HG03378 (cell line): ENCODE data around the gene GPR34.

Source experiments
- ATAC-seq: cut with Tn5 transposase; IDR thresholded peaks from one replicate; pipeline ENCODE4 v1.9.1; 2021; ENCODE audit warnings: mild to moderate bottlenecking, moderate library complexity; ENCODE audit not compliant: unreplicated experiment

GPR34 gene

DNA sequence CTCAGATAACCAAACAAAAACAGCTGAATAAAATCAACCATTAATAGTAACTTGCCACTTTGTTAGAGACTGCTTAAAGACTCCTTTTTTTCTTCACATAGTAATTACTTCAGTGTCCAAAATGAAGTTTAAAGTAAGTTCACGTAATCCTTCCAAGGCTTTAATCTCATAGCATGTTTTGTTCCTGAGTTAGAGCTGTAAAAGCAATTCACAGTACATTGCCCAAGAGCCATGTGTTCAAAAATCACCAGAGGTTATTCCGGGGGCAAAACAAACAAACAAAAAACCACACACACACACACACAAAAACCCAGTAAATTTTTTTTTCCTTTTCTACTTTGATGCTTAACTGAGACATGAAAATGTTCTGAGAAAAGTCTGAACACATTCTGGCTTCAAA, 41.3 kb downstream of the GPR34 start:
- no peak for ATAC-seq

DNA sequence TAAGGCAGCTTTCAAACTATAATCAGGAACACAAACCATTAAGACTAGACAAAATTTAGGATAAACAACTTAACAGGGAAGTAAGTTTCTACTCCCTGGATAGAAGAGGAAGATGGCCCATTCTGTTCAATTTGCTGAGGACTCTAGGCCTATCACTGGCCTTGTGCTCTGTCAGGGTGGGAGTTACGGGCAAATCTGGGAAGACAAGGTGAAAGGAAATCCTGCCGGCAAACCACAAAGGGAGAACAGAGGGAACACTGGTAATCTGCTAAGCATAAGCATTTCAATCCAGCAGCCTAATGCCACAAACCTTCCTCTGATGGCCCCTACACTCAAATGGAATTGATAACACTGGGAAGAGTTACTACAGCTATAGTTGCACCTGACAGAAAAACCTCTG, 43.5 kb downstream of the GPR34 start:
- ATAC-seq, result no peak

DNA sequence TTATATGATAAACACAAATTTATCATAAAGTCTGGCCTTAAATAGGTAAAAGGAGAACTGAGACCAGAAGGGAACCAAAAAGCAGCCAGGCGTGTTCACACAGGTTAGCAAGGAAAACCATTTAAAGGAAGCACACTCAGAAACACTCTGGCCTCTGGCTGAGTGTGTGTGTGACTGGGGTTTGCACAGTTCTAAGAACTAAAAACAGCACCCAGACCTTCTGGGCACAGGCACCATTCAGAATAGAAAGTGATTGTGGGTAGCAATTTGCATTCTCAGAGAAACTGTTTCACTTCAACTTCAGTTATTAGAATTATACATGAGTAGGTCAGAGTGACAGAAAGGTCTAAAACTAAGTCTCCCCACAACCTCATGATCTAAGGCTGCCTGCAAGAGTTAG, 45.2 kb downstream of the GPR34 start:
- peak; percentile 97 for ATAC-seq

DNA sequence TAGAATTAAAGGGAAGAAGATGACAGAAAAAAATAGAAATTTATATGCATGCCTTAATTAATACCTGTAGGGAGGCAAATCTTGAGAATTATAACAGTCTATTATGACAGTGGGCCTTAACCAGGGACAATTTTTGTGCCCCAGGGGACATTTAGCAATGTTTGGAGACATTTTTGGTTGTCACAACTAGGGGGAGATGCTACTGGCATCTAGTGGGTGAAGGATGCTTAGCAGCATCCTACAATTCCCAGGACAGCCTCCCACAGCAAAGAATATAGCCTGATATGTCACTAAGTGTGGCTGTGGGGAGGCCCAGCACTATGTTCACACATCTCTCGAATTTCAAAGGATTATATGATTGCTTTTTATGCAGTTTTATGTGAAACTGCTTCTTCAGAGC, 45.8 kb downstream of the GPR34 start:
- no peak for ATAC-seq

DNA sequence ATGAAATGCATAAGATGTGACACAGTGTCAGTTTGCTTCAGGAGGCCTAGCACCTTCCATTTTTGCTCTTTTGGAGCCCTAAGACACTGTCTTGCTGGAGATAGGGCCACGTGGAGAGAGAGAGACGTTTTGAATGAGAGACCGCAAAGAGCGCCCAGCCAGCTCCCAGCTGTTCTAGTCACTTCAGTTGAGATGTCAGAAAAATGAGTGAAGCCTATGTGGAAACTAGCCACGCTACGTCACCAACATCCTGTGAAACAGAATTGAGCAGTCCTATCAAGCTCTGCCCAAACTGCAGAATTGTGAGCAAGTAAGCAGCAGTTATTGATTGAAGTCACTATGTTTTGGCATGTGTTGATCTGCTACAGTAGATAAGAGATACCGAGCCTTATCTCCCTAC, 48.3 kb downstream of the GPR34 start:
- ATAC-seq, result no peak

DNA sequence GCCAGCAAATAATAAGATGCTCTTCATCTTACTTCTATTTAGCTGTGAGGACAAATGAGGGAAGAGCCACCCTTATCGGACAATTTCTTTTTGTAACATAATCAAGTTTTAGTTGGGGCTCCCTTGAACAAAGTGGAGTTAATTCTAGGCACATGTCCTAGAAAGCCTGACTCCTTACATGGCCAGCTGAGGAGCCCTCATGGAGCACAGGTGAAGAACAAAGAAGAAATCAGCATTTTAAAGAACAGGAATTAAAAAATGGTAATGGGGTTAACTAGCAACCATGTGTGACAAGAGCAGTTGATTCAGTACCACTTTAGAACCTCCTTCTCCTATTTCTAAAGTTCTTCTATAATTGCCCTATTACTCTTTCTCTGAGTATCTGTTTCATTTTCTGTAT, 51.1 kb downstream of the GPR34 start:
- no peak for ATAC-seq
